H1 (cell line): ENCODE data around the gene DEAF1. TPM values are rescaled to one million over a fixed set of nuclear protein-coding genes. Genes with fewer than 3 reads are reported as not detected.

ENCODE experiments used
- TCF12 ChIP-seq: IDR thresholded peaks from 2 replicates; pipeline ENCODE4 v1.6.1; 2011; ENCODE audit warnings: low read depth, mild to moderate bottlenecking, low read length
- polyA plus RNA-seq, 7 experiments: library from polyadenylated mRNA; depleted of rRNA in 3 of 7; stranded (reverse) in 5 of 7; unstranded in 2 of 7; fragments of >200 nt in 5 of 7; fragments of 200-250 nt in 2 of 7; gene quantifications; 1 replicate in 5 of 7; 2 replicates in 1 of 7; 4 replicates in 1 of 7; pipeline versions ENCODE4 v1.2.1 to v1.2.3, GENCODE V29; 2011 to 2013; ENCODE audit warnings: missing spikeins in 2 of 7, mixed read lengths in 2 of 7
- total RNA-seq: library from RNA; stranded (reverse); fragmentation: NEBNext Ultra II Directional; extraction: Animal tissue kit (Norgen Biotek cat#: 25700); gene quantifications from 2 replicates; pipeline ENCODE4 v1.2.1, GENCODE V29; 2021

The DEAF1 gene
- total and polyA plus RNA-seq, 2 of the 8 experiments (the other 6 are each of a cell fraction or from before 2014, with no cell fraction given), result 47.3 to 58.4 TPM

- TF ChIP-seq TCF12, result no peak
Measured at GRCh38 chr11:662689-663274, 32.2 kb downstream of the DEAF1 start (continued).
